ENCODE measurements around the gene ABHD10.

ABHD10 gene

GRCh38 chr3:111939873-111940272 lies 39.0 kb upstream of the ABHD10 start:
- TF ChIP-seq, protein P1, sequence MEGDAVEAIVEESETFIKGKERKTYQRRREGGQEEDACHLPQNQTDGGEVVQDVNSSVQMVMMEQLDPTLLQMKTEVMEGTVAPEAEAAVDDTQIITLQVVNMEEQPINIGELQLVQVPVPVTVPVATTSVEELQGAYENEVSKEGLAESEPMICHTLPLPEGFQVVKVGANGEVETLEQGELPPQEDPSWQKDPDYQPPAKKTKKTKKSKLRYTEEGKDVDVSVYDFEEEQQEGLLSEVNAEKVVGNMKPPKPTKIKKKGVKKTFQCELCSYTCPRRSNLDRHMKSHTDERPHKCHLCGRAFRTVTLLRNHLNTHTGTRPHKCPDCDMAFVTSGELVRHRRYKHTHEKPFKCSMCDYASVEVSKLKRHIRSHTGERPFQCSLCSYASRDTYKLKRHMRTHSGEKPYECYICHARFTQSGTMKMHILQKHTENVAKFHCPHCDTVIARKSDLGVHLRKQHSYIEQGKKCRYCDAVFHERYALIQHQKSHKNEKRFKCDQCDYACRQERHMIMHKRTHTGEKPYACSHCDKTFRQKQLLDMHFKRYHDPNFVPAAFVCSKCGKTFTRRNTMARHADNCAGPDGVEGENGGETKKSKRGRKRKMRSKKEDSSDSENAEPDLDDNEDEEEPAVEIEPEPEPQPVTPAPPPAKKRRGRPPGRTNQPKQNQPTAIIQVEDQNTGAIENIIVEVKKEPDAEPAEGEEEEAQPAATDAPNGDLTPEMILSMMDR (IDR thresholded peaks at IDR 0.05; ENCODE audit: insufficient read depth, low read length, poor library complexity, severe bottlenecking) = no peak
- no peak for TF ChIP-seq EZH2phosphoT487 (conservative IDR thresholded peaks at IDR 0.05; ENCODE audit: low read length)
- H3K27ac ChIP-seq (ENCODE audit: low read depth, low read length) = no peak overlapping the region
- H3K4me3 ChIP-seq (ENCODE audit: insufficient read depth, low read length, poor library complexity, severe bottlenecking) = no peak overlapping the region
- H4K20me1 ChIP-seq (ENCODE audit: low read depth, low read length) = no peaks in the 10 kb centered on the region
- H3K4me2 ChIP-seq (ENCODE audit: low read depth, low read length, poor library complexity, severe bottlenecking) = no peak overlapping the region
- H3F3A ChIP-seq (ENCODE audit: insufficient read depth) = no peaks in the 10 kb centered on the region
- no peaks in the 10 kb centered on the region for H3K27me3 ChIP-seq (ENCODE audit: low read length)
- no peak overlapping the region for H2AFZ ChIP-seq (ENCODE audit: low read depth, low read length, severe bottlenecking)
- H3K9ac ChIP-seq (ENCODE audit: low read length) = no peak overlapping the region
- H3K9me3 ChIP-seq (ENCODE audit: insufficient read depth, low read length) = no peaks in the 10 kb centered on the region
- H3K9me2 ChIP-seq (replicated peaks; ENCODE audit: insufficient read depth, low read length) = no peaks in the 10 kb centered on the region
- H3K36me3 ChIP-seq (ENCODE audit: low read length) = no peaks in the 10 kb centered on the region
- no peaks in the 10 kb centered on the region for H3K79me2 ChIP-seq (ENCODE audit: insufficient read depth, low read length)

DNA sequence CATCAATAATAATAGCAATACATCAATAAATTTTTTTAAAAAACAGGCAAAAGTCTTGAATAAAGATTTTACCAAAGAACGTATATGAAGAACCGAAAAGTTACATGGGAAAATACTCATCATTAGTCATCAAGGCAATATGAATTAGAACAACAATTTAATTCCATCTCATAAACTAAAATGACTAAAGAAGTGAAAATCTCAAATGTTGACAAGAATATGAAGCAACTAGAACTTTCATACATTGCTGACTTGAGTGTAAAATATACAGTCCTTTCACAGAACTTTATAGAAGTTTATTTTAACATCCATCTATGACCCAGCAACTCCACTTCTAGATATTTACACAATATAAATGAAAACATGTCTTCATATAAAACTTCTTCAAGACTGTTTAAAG lies 35.3 kb upstream of the ABHD10 start:
- H3K27me3 ChIP-seq (ENCODE audit: low read length) = no peaks in the 10 kb centered on the region
- no peaks in the 10 kb centered on the region for H3K9me3 ChIP-seq (ENCODE audit: insufficient read depth, low read length)
- no peak overlapping the region for H3K27ac ChIP-seq (ENCODE audit: low read depth, low read length)
- TF ChIP-seq, protein P1 (IDR thresholded peaks at IDR 0.05; ENCODE audit: insufficient read depth, low read length, poor library complexity, severe bottlenecking) = no peak
- no peak for TF ChIP-seq EZH2phosphoT487 (conservative IDR thresholded peaks at IDR 0.05; ENCODE audit: low read length)
- no peaks in the 10 kb centered on the region for H3K9me2 ChIP-seq (replicated peaks; ENCODE audit: insufficient read depth, low read length)
- no peak overlapping the region for H3K4me2 ChIP-seq (ENCODE audit: low read depth, low read length, poor library complexity, severe bottlenecking)
- H3F3A ChIP-seq (ENCODE audit: insufficient read depth) = no peaks in the 10 kb centered on the region
- H3K4me3 ChIP-seq (ENCODE audit: insufficient read depth, low read length, poor library complexity, severe bottlenecking) = no peak overlapping the region
- no peak overlapping the region for H3K9ac ChIP-seq (ENCODE audit: low read length)
- no peaks in the 10 kb centered on the region for H3K36me3 ChIP-seq (ENCODE audit: low read length)
- H4K20me1 ChIP-seq (ENCODE audit: low read depth, low read length) = no peaks in the 10 kb centered on the region
- no peaks in the 10 kb centered on the region for H3K79me2 ChIP-seq (ENCODE audit: insufficient read depth, low read length)
- H2AFZ ChIP-seq (ENCODE audit: low read depth, low read length, severe bottlenecking) = no peak overlapping the region

- Histone ChIP-seq H3K4me3 (ENCODE audit: insufficient read depth, low read length, poor library complexity, severe bottlenecking) (no peak overlapping the region), H3K9ac (ENCODE audit: low read length) (no peak overlapping the region), H3K27me3 (ENCODE audit: low read length) (no peaks in the 10 kb centered on the region), H3K79me2 (ENCODE audit: insufficient read depth, low read length) (no peaks in the 10 kb centered on the region), H3K27ac (ENCODE audit: low read depth, low read length) (no peak overlapping the region), H3K9me2 (replicated peaks; ENCODE audit: insufficient read depth, low read length) (no peaks in the 10 kb centered on the region), H3K4me2 (ENCODE audit: low read depth, low read length, poor library complexity, severe bottlenecking) (no peak overlapping the region), H3F3A (ENCODE audit: insufficient read depth) (no peaks in the 10 kb centered on the region), H2AFZ (ENCODE audit: low read depth, low read length, severe bottlenecking) (no peak overlapping the region), H4K20me1 (ENCODE audit: low read depth, low read length) (no peaks in the 10 kb centered on the region), H3K36me3 (ENCODE audit: low read length) (no peaks in the 10 kb centered on the region), H3K9me3 (ENCODE audit: insufficient read depth, low read length) (no peaks in the 10 kb centered on the region)
- TF ChIP-seq, protein P1 (IDR thresholded peaks at IDR 0.05; ENCODE audit: insufficient read depth, low read length, poor library complexity, severe bottlenecking) = no peak
- TF ChIP-seq EZH2phosphoT487 (conservative IDR thresholded peaks at IDR 0.05; ENCODE audit: low read length) = no peak
Observed at GRCh38 chr3:111944372-111944771, 34.5 kb upstream of the ABHD10 start.

Data from SU-DHL-6 (cell line).